SH-SY5Y (cell line): Measurements from ENCODE around the gene DNM2.

Experiments
- GATA2 ChIP-seq: IDR thresholded peaks from 2 replicates; pipeline ENCODE4 v1.6.1; 2011; ENCODE audit warnings: mild to moderate bottlenecking, low read depth, low read length
- GATA3 ChIP-seq: IDR thresholded peaks from 2 replicates; pipeline ENCODE4 v1.6.1; 2011; ENCODE audit warnings: low read depth, mild to moderate bottlenecking, low read length, moderate library complexity

DNA sequence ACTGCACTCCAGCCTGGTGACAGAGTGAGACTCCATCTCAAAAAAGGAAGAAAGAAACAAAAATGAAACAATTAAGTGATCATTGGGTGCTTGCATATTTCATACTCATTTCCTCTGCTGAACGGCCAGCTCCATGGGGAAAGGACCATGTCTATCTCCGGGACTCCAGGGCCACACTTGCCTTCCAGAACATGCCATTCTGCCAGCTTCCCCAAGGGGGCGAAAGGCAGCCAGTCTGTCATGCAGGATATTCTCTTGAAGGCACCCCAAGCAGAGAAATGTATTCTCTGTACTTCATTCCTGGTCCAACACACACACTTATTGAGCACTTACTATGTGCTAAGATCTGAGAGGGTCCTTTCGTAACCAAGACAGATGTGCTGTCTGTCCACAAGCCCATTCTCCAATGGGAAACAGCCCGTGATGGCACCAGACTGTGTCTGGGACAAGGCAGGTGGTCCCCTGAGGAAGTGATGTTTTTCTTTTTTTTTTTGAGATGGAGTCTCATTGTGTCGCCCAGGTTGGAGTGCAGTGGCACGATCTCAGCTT, 143.3 kb downstream of the DNM2 start:
- TF ChIP-seq GATA2, result no peak
- TF ChIP-seq GATA3, result no peak
